A673 (cell line): ENCODE data around the gene ZNF605. TPM values are rescaled to one million over a fixed set of nuclear protein-coding genes. Genes with fewer than 3 reads are reported as not detected.

Source experiments
- BruUV-seq: library from RNA; stranded (reverse); fragments of 400-500 nt; replicated peaks from 2 replicates; lab custom pipeline; 2021; lab: Mats Ljungman, UMichigan
- CTCF ChIA-PET: fragments of 300-600 bp; sonication (Branson Sonifier 250); formaldehyde crosslinking; loops from one replicate; lab custom pipeline; 2022; ENCODE audit warnings: antibody characterized with exemption; lab: Charles Lee
- POLR2A ChIA-PET: fragments of 300-600 bp; sonication (Branson Sonifier 250); formaldehyde crosslinking; loops from one replicate; lab custom pipeline; 2022; ENCODE audit warnings: antibody characterized with exemption; ENCODE audit not compliant: low non-redundant PET; lab: Charles Lee
- DNase-seq: peaks from one replicate; pipeline ENCODE4 v3.0.0-alpha.2; 2015; ENCODE audit warnings: low spot score
- H3K27ac ChIP-seq: fragments of 200-600 bp; sonication (generic); 2 replicates; pipeline ENCODE4 v1.5.1; 2016; ENCODE audit warnings: mixed run types, low read depth, mild to moderate bottlenecking, mixed read lengths, antibody characterized with exemption, low read length; ENCODE audit not compliant: poor library complexity, severe bottlenecking
- H3K27me3 ChIP-seq: fragments of 200-600 bp; sonication (generic); replicated peaks from 2 replicates; pipeline ENCODE4 v1.6.1; 2017; ENCODE audit warnings: mixed run types, low read depth, mild to moderate bottlenecking, mixed read lengths, antibody characterized with exemption, low read length; ENCODE audit not compliant: insufficient read depth, poor library complexity
- H3K36me3 ChIP-seq: fragments of 200-600 bp; sonication (generic); 2 replicates; pipeline ENCODE4 v1.6.1; 2016; ENCODE audit warnings: mixed run types, mild to moderate bottlenecking, mixed read lengths, antibody characterized with exemption, low read length; ENCODE audit not compliant: insufficient read depth, poor library complexity, severe bottlenecking
- H3K4me1 ChIP-seq: fragments of 200-600 bp; sonication (generic); 2 replicates; pipeline ENCODE4 v1.6.1; 2017; ENCODE audit warnings: mixed run types, mild to moderate bottlenecking, mixed read lengths, antibody characterized with exemption, low read length; ENCODE audit not compliant: insufficient read depth, poor library complexity, severe bottlenecking
- H3K4me3 ChIP-seq: fragments of 200-600 bp; sonication (generic); 2 replicates; pipeline ENCODE4 v1.5.1; 2016; ENCODE audit warnings: low read depth, mixed run types, mild to moderate bottlenecking, mixed read lengths, low read length; ENCODE audit not compliant: poor library complexity, severe bottlenecking
- H3K9me3 ChIP-seq: fragments of 200-600 bp; sonication (generic); 2 replicates; pipeline ENCODE4 v1.6.1; 2016; ENCODE audit warnings: mixed run types, low read depth, mild to moderate bottlenecking, mixed read lengths, antibody characterized with exemption, low read length; ENCODE audit not compliant: poor library complexity, severe bottlenecking
- CTCF ChIP-seq: fragments of 300-800, 200-600 bp; sonication (generic); conservative IDR thresholded peaks from 2 replicates; pipeline ENCODE4 v1.5.1; 2017; ENCODE audit warnings: low read depth, mild to moderate bottlenecking, antibody characterized with exemption, low read length, moderate library complexity, mixed read lengths
- EZH2 ChIP-seq: fragments of 200-600 bp; sonication (generic); IDR thresholded peaks from 2 replicates; pipeline ENCODE4 v1.6.1; 2017; ENCODE audit warnings: borderline replicate concordance, low read depth, mild to moderate bottlenecking, mixed read lengths, antibody characterized with exemption, low read length; ENCODE audit not compliant: poor library complexity, severe bottlenecking
- intact Hi-C: fragments of 100-400 bp; cut with micrococcal nuclease; formaldehyde crosslinking; loops from one replicate; pipeline ENCODE4 v1.10.0; 2022; ENCODE audit not compliant: unreplicated experiment
- total RNA-seq: library from RNA; stranded (reverse); gene quantifications from 2 replicates; pipeline ENCODE4 v1.2.3, GENCODE V29; 2021

Gene ZNF605
- total RNA-seq, 1 experiment from 2014 or later, result 12.9 TPM

GRCh38 chr12:132967736-132968135 is 11.6 kb upstream of the ZNF605 start:
- Histone ChIP-seq H3K9me3 (peaks cover 39% of the 10 kb centered on the region), H3K4me3 (no peak overlapping the region), H3K36me3 (no peaks in the 10 kb centered on the region), H3K27me3 (no peaks in the 10 kb centered on the region), H3K27ac (no peak overlapping the region), H3K4me1 (no peaks in the 10 kb centered on the region)
- no peak for DNase-seq
- intact Hi-C loops, result no loop called here
- CTCF ChIA-PET, result no interaction called here
- TF ChIP-seq EZH2, result no peak
- no peak for TF ChIP-seq CTCF
- no TSS peak for BruUV-seq
- POLR2A ChIA-PET, result no interaction called here

GRCh38 chr12:132966676-132967415 is 10.7 kb upstream of the ZNF605 start:
- no peak for DNase-seq
- no peaks in the 10 kb centered on the region for H3K27me3 ChIP-seq
- no peaks in the 10 kb centered on the region for H3K36me3 ChIP-seq
- POLR2A ChIA-PET, result no interaction called here
- H3K4me1 ChIP-seq, result no peaks in the 10 kb centered on the region
- intact Hi-C loops, result no loop called here
- no peak overlapping the region for H3K27ac ChIP-seq
- peaks cover 33% of the 10 kb centered on the region for H3K9me3 ChIP-seq
- H3K4me3 ChIP-seq, result no peak overlapping the region
- TF ChIP-seq CTCF (no peak), EZH2 (no peak)
- CTCF ChIA-PET, result no interaction called here
- no TSS peak for BruUV-seq

GRCh38 chr12:132965796-132966195 is 9.7 kb upstream of the ZNF605 start:
- BruUV-seq, result no TSS peak
- POLR2A ChIA-PET, result no interaction called here
- CTCF ChIA-PET, result no interaction called here
- no peaks in the 10 kb centered on the region for H3K4me1 ChIP-seq
- H3K4me3 ChIP-seq, result no peak overlapping the region
- H3K36me3 ChIP-seq, result no peaks in the 10 kb centered on the region
- H3K27me3 ChIP-seq, result no peaks in the 10 kb centered on the region
- DNase-seq, result no peak
- H3K27ac ChIP-seq, result no peak overlapping the region
- intact Hi-C loops, result no loop called here
- TF ChIP-seq EZH2 (no peak), CTCF (no peak)
- H3K9me3 ChIP-seq, result peaks cover 33% of the 10 kb centered on the region
